HG03039 (cell line): ENCODE data around the gene B4GALNT3.

Source experiments
- ATAC-seq: cut with Tn5 transposase; IDR thresholded peaks from one replicate; pipeline ENCODE4 v1.9.1; 2021; ENCODE audit warnings: mild to moderate bottlenecking, moderate library complexity; ENCODE audit not compliant: unreplicated experiment

Gene B4GALNT3

DNA sequence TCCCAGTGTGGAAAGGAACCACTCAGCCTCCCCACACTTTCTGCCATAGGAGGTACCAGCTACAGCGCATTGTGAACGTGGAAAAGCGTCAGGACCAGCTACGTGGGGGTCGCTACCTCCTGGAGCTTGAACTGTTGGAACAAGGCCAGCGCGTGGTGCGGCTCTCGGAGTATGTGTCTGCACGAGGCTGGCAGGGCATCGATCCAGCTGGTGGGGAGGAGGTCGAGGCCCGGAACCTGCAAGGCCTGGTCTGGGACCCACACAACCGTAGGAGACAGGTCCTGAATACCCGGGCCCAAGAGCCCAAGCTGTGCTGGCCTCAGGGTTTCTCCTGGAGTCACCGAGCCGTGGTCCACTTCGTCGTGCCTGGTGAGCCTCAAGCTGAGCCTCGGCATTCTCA is 96.8 kb downstream of the B4GALNT3 start:
- no peak for ATAC-seq

DNA sequence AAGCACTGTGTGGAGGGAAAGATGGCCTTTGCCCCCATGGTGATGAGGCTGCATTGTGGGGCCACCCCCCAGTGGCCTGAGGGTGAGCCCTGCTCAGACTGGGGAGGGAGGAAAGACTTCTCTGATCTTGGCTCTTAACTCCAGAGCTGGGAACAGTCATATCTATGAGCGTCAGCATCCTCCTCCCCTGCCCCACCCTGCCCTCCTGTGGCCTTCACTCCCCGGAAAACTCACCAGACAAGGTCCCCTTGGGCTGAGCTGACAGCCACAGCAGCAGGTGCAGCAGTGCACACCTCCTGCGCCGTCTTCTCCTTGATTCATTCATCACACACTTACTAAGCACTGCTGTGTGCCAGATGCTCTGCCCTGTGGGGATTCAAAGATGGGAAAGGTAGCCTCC is 98.8 kb downstream of the B4GALNT3 start:
- no peak for ATAC-seq

DNA sequence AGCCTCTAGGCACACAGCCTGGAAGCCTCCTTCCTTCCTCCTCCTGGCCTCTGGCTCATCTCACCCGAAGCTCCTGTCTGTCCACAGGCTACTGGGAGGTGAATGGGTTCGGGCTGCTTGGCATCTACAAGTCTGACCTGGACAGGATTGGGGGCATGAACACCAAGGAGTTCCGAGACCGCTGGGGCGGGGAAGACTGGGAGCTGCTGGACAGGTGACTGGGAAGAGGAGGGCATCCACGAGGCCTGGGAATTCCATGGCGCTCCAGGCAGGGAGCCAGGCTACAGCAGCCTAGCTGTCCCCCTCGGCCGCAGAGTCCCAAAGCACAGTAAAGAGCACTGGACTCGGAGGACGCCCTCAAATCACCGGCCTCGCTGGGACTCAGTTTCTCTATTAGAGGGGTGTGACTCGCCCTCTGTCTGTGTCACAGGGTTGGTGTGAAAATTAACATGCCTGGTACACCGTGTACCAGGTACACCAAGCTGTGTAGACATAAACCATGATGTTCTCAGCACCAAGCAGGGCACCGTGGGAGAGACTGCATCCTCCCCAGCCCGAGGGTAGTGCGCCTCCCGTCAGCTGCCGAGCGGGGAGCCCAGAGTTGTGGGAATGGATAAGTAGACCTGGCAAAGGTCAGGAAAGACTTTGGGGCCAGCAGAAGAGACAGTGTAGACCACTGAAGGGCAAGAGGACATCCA is 99.6 kb downstream of the B4GALNT3 start:
- ATAC-seq: no peak

DNA sequence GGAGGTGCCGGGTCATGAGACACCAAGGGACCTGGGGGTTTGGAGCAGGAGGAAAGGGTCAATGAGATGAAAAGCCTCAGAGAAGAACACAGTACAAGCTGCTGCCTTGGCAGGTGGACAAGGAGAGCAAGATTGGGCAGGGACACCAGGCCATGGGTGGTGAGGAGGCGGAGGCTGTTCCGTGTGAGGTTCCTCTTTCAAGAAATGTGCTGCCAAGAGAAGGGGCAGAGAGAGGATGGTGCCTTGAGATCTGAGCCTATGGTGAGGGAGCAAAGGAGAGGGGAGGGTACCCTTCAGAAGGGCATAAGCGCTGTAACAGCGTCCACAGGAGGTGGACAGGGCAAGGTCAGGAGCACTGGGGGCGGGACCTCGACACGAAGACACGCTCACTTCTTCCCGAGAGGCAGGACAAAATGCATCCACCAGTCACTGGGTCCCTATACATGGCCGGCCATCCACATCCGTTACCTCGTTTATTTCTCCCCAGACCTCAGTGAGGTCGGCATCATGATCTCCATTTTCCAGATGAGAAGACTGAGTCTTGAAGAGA is 100.2 kb downstream of the B4GALNT3 start:
- ATAC-seq: no peak

DNA sequence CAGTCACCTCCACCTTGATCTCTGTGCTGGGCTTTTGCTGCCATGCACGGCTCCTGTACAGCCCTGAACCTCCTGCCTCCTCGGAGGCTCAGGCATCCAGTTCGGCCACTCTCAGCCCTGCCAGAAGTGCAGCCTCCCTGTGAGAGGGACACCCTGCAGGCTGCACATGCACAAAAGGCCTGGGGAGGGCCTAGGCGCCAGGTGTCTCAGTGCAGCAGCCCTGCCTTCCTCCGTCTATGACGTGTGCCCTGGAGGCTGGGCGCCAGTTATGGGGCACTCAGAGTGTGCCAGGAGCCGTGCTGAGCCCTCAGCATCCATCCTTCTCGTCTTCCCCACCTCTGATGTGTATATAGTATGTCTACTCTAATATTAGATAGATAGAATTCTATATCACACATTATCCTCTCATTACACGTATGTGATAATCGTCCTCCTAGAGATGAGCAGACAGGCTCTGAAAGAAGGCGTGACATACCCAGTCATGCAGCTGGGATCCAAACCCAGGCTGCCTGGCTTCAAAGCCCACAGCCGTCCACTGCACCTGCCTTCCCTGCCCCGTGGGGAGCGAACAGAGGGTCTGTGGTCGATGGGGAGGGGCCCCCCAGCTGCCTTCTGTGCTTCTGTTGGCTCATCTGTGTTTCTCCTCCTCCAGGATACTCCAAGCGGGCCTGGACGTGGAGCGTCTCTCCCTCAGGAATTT is 101.1 kb downstream of the B4GALNT3 start:
- no peak for ATAC-seq

DNA sequence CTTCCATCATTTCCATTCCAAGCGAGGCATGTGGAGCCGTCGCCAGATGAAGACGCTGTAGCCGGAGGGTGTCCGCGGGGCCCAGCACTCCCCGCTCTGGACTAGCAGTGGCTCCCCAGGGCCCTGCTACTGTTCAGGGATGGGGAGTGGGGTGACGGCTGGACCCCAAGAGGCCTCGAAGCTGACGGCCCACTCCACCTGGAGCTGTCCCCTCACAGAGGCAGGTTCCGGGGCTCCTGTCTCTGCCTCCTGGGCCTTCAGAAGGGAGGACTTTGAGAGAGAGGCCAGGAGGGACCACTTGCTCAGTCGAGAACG is 101.6 kb downstream of the B4GALNT3 start:
- no peak for ATAC-seq

DNA sequence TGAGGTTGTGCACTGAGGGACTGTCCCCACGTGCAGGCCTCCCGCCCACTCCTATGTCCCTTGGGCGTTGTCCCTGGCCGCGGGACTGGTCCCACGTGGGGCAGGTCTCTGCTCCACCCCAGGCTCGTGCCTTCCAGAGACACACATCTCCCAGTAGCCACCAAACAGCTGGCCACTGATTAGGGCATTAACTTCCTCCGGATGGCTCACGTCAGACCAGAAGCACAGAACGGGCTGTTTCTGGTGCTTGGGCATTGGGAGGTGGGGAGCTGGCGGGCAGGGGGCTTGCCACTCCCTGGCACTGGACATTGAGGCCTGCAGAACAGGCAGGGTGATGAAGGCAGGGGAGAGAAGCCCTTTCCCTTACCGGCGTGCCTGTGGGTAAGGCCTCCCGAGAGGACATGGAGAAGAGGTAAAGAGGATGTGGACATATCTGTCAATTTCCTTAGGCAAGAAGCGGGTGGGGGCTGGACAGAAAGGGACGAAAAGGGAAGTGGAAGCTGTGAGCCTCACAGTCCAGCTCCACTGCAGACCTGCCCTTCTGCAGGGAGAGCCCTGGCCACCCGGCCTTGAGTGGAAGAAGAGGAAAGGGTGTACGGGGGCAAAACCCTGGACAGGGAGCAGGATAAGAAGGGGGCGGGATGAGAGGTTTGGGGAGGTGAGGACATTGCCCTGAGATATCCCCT is 102.3 kb downstream of the B4GALNT3 start:
- ATAC-seq: no peak

DNA sequence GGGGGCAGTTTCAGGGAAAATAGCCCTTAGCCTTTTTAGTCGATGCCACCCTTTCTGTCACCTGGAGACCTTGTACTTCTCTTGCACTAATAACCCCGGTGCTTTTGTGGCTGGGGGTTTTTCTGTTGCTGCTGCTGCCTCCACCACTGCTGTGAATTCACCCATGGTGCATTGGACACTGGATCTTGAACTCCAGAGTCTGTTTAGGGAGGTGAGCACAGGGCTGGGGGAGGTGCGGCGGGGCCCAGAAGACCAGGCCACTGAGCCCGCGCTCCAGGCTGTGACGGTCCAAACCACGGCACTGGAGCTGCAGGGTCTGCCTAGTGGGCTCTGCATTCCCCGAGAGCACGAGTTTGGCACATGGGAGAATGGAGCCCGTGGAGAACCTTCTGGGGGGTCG is 102.9 kb downstream of the B4GALNT3 start:
- ATAC-seq: no peak

DNA sequence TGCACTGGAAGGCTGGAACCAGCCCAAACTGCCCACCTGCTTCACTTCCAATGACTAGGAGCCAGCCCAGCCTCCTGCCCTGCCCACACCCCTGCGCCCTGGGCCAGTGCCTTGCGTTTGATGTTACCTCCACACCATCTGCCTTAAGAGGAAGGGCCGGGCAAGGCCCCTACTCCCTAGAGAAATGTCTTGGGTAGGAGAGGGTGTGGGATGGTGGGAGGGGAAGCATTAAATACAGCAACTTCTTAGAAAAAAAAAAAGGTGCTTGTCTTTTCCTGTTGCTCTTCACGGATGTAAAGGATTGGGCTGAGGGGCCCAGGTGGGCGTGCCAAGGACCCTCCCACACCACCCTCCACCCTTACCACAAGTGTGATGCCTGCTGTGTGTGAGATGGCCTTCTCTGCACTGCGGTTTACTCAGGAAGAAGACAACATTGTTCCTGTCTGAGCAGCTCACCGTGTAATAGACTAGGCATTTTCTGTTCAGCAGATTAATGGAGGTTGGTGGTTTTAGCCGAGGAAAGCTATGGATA is 103.6 kb downstream of the B4GALNT3 start:
- no peak for ATAC-seq

DNA sequence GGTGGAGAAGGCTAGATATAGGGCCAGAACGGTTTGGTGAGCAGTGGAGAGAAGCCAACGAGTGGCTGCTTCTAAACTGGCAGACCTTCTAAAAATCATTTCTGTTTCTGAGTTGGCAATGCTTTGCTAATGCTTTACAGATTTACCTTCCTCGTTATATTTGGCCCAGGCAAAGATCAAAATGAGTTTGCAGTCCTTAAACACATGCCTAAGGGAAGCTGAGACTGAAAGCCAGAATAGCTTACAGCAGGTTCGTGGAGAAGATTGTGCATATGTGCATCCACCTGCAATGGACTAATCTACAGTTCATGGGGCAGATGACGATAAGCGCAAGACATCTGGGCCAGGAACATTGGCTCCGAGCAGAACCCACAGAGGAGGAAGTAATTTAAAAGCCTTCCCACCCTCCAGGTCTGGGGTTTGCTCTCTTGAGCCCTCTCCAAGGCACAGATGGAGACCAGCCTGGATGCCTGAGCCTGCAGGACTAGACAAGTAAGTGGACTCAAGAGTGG is 104.1 kb downstream of the B4GALNT3 start:
- ATAC-seq: no peak

DNA sequence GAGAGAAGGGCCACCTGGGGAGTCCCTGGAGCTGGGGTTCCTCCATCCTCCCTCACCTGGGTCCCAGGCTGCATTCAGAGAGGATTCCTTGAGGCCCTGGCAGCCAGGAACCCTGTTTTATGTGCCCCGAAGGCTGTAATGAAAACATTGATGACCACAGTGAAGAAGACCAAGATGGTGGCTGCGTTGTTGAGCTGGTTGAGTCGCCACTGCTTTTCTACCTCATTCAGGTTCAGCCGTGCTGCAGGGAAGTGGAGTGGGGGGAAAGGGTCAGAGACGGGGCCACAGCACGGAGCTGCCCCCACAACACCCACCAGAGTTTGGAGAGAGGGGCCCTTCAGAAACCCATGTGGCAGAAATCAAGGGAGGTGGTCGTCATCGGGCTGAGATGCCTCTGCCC is 105.4 kb downstream of the B4GALNT3 start:
- ATAC-seq: no peak

DNA sequence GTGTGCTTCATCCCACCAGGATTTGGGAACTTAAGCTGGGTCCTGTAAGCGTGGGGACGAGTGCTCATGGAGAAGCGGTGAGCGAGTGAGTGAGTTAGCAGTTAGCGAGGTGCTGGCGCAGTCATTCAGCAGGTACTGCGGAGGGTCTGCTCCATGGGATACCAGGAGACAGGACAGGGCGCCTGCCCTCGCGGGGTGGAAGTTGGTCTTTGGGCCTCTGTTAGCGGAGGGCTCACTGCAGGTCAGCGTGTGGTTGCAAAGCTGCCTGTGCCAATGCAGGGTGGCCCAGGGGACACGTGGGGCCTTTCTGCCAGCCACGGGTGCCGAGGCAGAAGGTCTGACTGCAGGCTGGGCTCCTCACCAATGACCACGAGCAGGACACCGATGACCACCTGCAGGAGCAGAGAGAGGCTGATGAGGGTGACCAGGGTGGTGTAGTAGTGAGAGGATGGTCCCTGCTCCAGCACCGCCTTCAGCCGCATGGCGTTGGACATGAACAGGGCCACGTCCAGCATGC is 105.9 kb downstream of the B4GALNT3 start:
- ATAC-seq: no peak

DNA sequence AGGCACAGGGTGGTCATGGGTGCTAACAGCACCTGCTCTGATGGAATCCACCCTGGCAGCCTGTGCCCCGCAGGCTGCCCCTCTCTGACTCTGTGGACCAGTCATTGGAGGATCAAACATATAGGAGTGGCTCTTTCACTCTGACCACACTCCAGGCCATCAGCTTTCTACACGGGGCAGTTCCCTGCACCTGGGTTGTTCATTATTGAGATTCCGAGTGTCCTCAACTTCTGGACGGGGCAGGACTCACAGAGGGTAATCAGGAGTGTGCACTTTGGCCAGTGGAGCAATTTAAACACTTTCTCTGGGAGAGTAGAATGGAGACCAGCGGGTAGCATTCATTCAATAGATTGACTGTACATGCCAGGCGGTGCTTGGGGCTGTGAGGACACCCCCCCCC is 108.7 kb downstream of the B4GALNT3 start:
- no peak for ATAC-seq

DNA sequence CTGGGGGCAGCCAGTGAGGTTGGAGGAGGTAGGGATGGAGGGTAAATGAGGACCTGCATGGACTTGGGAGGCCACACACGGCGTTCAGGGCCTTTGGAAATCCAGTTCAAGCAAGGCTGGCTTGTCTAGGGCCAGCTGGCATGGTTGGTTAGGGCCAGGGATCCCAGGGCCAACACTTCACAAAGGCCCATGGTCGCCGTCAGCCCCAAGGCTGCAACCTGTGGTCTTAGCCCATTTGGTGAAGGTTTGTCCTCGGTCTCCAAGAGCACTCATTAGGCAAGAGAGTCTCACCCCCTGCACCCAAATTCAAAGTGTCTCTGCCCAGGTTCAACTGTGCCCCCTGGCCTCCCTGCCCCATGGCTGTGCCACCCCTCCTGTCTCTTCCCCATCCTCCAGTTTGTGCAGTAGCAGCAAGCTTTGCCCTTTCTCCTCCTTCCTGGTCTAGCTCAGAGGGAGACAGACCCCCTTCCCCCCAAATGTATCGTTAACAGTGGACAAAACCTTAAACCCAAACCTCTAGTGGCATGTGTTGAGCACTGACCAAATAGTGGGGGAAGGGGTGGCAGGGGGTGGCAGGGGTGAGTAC is 109.4 kb downstream of the B4GALNT3 start:
- ATAC-seq: no peak

DNA sequence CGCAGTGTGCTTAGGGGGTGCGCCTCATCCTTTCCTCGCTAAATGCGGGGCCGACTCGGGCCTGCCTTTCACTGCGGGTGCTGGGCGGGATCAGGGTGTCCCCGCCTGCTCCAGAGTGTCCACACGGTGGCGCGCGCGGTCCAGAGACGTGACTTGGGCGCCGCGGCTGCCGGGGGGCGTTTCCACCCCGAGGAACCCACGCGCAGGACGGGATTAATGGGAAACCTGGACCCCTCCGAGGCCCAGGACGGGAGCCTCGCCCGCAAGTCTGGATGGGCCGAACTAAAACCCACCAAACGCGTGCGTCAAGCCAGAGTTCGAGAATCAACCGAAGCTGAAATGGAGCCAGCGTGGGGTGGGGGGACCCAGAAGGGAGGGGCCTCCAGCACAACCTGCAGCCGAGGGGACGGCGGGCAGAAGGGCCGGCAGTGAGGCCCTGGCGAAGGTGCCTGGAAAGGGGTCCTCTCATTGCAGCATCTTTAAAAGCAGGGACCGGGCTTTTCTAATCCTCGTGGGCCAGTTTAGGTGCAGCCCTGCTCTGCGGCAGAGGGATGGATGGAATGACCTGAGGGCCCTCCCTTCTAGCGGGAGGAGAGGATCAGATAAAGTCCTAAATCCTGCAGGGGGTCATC is 110.2 kb downstream of the B4GALNT3 start:
- peak; percentile 51 for ATAC-seq

DNA sequence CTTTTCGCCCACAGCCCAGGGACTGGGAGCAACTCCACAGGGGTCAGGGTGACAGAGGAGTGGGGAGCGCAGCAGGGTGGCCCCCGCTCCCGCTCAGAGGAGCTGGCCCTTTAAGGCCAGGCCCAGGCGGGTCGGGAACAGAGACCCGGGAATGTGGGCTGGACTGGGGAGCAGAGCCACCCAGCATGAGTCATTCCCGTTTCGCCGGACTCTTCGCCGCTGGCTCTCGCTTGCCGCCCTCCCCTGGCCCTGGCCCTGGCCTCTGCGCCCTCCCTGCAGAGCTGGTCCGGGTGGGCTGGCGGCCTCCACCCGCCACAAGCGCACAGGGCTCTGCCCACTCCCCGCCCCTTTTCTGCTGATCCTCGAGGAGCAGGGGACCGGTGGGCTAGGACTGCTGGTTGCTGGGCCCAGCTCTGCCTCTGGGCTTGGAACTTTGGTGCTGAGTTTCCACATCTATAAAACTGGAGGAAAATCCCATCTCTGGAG is 110.7 kb downstream of the B4GALNT3 start:
- no peak for ATAC-seq

DNA sequence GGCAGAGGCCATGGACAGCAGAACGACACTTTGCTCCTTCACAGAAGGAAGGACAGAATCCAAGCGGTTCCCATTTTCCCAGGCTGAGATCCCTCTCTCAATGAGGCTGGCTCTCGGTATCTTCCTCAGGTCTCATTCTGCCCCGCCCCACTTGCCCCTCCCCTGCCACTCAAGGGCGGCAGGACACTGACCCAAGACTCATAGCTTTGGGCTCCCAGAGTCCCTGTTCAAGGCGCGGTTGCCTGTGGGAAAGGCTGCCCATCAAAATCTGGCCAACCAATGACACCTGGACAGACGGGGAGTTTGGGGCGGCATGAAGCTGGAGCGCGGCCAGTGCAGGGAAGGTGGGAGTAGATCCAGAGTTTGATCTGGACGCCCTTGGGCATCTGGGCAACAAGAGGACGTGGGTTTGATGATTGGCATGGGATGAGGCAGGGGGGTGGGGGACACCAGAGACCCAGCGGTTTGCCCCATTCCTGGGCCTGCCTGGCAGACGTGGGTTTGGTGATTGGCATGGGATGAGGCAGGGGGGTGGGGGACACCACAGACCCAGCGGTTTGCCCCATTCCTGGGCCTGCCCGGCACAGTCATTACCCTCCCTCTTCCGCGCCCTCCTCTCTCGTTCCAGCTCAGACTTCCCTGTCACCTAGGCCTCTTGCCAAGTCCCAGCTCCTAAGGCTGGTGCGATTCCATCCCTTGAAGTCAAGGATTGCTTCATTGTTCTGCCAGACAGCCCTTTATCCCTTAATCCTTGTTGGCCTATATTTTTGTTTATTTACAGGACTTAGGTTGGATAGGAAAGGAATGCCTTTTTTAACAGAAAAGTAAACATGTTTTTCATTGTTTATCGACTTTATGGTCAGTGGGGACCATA is 111.4 kb downstream of the B4GALNT3 start:
- ATAC-seq: no peak

DNA sequence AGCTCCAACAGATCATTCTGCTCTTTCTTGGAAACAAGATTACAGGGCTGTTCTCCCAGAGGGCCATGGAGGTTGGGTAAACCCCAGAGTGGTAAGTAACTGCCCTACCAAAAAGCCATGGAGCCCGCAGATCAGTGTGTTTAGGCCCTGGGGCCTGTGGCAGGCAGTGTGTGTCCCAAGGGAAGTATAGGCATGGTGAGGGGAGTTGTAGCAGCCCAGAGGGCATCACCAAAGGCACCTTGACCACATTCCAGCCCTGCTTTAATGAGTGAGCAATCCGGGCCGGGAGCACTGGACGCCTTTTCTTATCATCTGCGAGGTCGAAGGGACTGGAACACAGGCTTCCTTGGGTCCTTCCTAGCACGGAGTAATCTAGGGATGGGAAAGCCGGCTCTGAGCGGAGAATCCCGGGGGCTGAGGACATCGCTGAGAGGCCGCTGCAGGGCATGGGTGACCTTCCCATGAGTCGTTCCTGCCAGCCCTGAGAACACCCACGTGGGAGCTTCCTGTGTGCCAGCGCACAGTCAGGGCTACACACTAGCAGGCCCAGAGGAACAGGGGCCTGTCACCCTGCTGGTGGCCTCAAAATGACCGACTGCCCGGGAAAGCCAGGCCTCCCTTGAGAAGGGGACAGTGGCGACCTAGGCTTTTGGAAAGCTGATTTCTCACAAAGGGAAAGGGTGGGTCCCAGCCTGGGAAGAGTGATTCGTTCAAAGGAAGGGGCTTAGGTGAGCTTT is 112.2 kb downstream of the B4GALNT3 start:
- ATAC-seq: no peak

DNA sequence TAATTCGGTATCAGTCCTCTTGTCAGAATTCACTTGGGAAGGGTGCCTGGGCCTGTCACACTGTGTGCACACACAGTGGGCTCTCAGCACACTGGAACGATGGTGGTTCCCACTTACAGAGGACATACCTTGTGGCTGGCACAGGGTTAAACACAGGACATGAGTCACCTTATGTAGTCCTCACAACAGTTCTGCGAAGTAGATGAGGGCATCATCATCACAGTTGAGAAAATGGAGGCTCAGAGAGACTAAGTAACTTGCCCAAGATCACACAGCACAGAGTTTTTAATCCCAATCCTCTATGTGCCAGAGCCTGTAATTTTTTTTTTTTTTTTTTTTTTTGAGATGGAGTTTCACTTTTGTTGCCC is 112.8 kb downstream of the B4GALNT3 start:
- ATAC-seq: no peak
